ENCODE data around the gene GPR142. TPM values are rescaled to one million over a fixed set of nuclear protein-coding genes. Genes with fewer than 3 reads are reported as not detected.

GPR142 gene
- total and polyA plus RNA-seq, 4 donors, result 0.22 to 0.86 (median 0.51) TPM

DNA sequence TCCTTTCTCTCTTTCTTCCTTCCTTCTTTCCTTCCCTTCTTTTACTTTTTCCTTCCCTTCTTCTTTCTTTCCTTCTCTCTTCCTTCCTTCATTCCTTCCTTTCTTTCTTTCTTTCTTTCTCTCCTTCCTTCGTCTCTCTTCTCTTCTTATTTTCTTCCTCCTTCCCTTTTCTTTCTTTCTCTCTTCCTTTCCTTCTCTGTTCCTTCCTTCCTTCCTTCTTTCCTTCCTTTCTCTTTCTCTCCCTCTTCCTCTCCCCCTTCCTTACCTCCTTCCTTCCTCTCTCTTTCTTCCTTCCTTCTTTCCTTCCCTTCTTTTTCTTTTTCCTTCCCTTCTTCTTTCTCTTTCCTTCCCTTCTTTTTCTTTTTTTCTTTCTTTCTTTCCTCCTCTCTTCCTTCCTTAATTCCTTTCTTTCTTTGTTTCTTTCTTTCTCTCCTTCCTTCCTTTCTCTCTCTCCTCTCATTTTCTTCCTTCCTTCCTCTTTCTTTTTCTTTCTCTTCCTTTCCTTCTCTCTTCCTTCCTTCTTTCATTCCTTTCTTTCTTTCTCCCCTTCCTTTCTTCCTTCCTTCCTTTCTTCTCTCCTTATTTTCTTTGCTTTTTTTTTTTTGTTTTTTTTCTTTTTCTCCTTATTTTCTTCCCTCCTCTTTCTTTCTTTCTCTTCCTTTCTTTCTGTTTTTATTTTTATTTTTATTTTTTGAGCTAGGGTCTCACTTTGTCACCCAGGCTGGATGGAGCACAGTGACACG, 22.8 kb downstream of the GPR142 start:
- peaks cover 19% of the 10 kb centered on the region for H3K4me1 ChIP-seq (ENCODE audit: control insufficient read depth, insufficient read depth, low read length)
- no peaks in the 10 kb centered on the region for H3K9me3 ChIP-seq (ENCODE audit: control insufficient read depth, insufficient read depth, low read length)
- no peak overlapping the region for H3K27ac ChIP-seq (ENCODE audit: low read depth, low read length)
- 78% methylated on average over 2 of the region's 2 CpGs for WGBS (ENCODE audit: insufficient coverage)
- no peaks in the 10 kb centered on the region for H3K36me3 ChIP-seq (ENCODE audit: control insufficient read depth, insufficient read depth, low read length)
- DNase-seq (ENCODE audit: low read depth in 4 of 6, low spot score in 6 of 6), result no peak
- no peak overlapping the region for H3K4me3 ChIP-seq (ENCODE audit: low read depth, low read length)
- no peaks in the 10 kb centered on the region for H3K27me3 ChIP-seq (ENCODE audit: control insufficient read depth, insufficient read depth, low read length)

DNA sequence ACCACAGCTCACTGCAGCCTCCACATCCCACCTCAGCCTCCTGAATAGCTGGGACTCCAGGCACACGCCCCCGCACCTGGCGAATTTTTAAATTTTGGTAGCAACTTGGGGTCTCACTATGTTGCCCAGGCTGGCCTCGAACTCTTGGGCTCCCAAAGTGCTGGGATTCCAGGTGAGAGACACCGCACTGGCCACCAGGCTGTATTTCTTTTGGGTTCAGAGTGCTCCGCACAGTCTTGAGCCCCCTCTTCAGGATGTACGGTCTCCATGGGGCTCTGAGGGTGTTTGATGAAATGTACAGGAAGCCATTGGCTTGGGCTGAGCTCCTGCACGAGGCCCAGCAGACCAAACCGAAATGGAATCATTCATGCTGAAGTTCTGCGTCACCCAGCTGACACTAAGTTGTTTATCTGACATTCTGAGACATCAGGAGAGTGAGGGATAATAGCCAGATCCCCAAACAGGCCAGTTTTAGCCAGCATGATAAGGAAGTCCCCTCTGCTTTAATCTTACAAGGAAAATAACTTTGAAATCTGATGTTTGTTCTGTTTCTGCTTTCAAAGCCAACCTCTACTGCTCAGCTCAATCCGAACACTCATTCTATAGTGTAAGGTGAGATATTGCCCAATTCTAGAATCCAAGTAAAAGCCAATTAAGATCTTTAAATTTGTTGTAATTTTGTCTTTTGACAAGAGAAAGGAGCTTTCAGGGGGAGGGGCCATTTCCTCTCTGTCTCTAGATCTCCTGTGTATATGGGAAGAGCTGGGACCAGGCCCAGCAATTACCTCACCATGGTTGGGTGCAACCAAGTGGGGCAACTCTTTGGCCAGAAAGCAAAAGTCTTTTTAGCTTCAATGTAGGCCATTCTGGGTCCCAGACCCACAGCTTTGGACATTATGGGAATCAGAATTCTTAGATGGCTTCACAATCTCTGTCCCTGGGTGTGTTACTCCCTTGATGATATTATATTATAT, 23.7 kb downstream of the GPR142 start:
- H3K4me1 ChIP-seq (ENCODE audit: control insufficient read depth, insufficient read depth, low read length), result peaks cover 19% of the 10 kb centered on the region
- 88% methylated on average over 10 of the region's 11 CpGs for whole genome bisulfite sequencing (ENCODE audit: insufficient coverage)

DNA sequence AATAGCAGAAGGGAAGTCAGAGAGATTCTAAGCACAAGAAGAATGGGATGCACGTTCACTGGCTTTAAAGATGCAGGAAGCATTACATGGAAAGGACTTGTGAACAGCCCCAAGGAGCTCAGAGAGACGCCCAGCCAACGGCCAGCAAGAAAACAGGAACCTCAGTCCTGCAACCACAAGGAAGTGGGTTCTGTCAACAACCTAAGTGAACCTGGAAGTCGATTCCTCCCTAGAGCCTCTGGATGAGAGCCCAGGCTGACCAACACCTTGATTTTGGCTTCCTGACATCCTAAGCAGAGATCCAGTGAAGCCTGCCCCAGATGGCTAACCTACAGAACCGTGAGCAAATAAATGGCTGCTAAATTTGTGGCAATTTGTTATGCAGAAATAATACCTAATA, 24.5 kb downstream of the GPR142 start:
- Histone ChIP-seq H3K36me3 (ENCODE audit: control insufficient read depth, insufficient read depth, low read length) (no peaks in the 10 kb centered on the region), H3K27me3 (ENCODE audit: control insufficient read depth, insufficient read depth, low read length) (no peaks in the 10 kb centered on the region), H3K4me1 (ENCODE audit: control insufficient read depth, insufficient read depth, low read length) (peaks cover 19% of the 10 kb centered on the region), H3K27ac (ENCODE audit: low read depth, low read length) (no peak overlapping the region), H3K9me3 (ENCODE audit: control insufficient read depth, insufficient read depth, low read length) (no peaks in the 10 kb centered on the region), H3K4me3 (ENCODE audit: low read depth, low read length) (no peak overlapping the region)
- WGBS (ENCODE audit: insufficient coverage), result 84% methylated on average over 5 of the region's 5 CpGs
- no peak for DNase-seq (ENCODE audit: low read depth in 4 of 6, low spot score in 6 of 6)

More for the DNA sequence above, 23.7 kb downstream of the GPR142 start:
- no peak for DNase-seq (ENCODE audit: low read depth in 4 of 6, low spot score in 6 of 6)
- H3K9me3 ChIP-seq (ENCODE audit: control insufficient read depth, insufficient read depth, low read length), result no peaks in the 10 kb centered on the region
- no peaks in the 10 kb centered on the region for H3K27me3 ChIP-seq (ENCODE audit: control insufficient read depth, insufficient read depth, low read length)
- H3K27ac ChIP-seq (ENCODE audit: low read depth, low read length), result no peak overlapping the region
- H3K4me3 ChIP-seq (ENCODE audit: low read depth, low read length), result no peak overlapping the region
- no peaks in the 10 kb centered on the region for H3K36me3 ChIP-seq (ENCODE audit: control insufficient read depth, insufficient read depth, low read length)

DNA sequence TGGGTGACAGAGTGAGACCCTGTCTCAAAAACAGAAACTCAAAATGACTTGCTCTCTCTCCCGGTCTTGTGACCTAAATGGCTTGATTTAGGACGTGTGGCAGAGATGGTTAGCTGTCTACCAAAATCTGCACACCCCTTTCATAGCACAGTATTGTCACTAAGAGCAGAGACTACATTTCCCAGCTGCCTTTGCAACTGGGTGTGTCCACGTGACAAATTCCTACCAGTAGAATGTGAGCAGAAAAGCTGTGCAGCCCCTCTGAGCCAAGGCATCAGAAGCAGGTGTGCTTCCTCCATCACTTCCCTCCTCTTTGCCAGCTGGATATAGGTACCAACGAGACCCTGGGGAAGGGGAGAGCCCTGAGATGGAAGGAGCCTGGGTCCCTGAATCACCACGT, 25.5 kb downstream of the GPR142 start:
- Histone ChIP-seq H3K36me3 (ENCODE audit: control insufficient read depth, insufficient read depth, low read length) (no peaks in the 10 kb centered on the region), H3K9me3 (ENCODE audit: control insufficient read depth, insufficient read depth, low read length) (no peaks in the 10 kb centered on the region), H3K27me3 (ENCODE audit: control insufficient read depth, insufficient read depth, low read length) (no peaks in the 10 kb centered on the region), H3K4me1 (ENCODE audit: control insufficient read depth, insufficient read depth, low read length) (peaks cover 19% of the 10 kb centered on the region), H3K27ac (ENCODE audit: low read depth, low read length) (no peak overlapping the region), H3K4me3 (ENCODE audit: low read depth, low read length) (no peak overlapping the region)
- DNase-seq (ENCODE audit: low read depth in 4 of 6, low spot score in 6 of 6), result peak in 2 of 6 donors; percentile 50 to 63
- 65% methylated on average over 4 of the region's 5 CpGs for WGBS (ENCODE audit: insufficient coverage)

DNA sequence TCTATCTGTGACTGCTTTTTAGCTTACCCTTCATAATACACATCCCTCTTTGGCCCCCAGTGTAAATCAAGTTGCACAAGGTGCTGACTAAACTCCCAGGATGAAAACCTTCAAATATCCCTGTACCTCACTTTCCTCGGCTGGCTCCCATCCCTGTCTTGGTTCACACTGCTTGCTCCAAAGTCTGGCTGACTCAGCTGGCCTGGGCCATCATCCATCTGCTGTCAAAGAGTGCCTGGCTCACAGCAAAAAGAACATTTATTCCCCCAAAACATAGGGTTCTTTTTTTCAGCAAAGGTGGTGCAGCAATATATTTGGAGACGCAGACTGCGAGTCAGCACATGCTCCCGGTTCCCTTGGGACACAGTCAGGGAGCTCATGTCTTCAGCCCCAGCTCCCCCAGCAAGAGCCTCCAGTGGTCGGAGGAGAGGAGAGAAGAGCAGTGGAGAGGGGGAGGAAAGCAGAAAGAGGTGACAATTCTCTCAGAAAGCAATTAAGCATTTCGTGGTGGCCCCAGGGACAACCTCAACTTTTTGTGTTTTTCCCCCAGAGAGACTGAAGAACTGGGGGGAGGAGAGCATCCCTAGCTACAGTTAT, 26.1 kb downstream of the GPR142 start:
- H3K27ac ChIP-seq (ENCODE audit: low read depth, low read length), result no peak overlapping the region
- no peaks in the 10 kb centered on the region for H3K36me3 ChIP-seq (ENCODE audit: control insufficient read depth, insufficient read depth, low read length)
- WGBS (ENCODE audit: insufficient coverage), result 53% methylated on average over 2 of the region's 6 CpGs
- H3K4me3 ChIP-seq (ENCODE audit: low read depth, low read length), result no peak overlapping the region
- no peaks in the 10 kb centered on the region for H3K9me3 ChIP-seq (ENCODE audit: control insufficient read depth, insufficient read depth, low read length)
- H3K4me1 ChIP-seq (ENCODE audit: control insufficient read depth, insufficient read depth, low read length), result peaks cover 19% of the 10 kb centered on the region
- DNase-seq (ENCODE audit: low read depth in 4 of 6, low spot score in 6 of 6), result peak in 2 of 6 donors; percentile 39 to 81
- no peaks in the 10 kb centered on the region for H3K27me3 ChIP-seq (ENCODE audit: control insufficient read depth, insufficient read depth, low read length)

DNA sequence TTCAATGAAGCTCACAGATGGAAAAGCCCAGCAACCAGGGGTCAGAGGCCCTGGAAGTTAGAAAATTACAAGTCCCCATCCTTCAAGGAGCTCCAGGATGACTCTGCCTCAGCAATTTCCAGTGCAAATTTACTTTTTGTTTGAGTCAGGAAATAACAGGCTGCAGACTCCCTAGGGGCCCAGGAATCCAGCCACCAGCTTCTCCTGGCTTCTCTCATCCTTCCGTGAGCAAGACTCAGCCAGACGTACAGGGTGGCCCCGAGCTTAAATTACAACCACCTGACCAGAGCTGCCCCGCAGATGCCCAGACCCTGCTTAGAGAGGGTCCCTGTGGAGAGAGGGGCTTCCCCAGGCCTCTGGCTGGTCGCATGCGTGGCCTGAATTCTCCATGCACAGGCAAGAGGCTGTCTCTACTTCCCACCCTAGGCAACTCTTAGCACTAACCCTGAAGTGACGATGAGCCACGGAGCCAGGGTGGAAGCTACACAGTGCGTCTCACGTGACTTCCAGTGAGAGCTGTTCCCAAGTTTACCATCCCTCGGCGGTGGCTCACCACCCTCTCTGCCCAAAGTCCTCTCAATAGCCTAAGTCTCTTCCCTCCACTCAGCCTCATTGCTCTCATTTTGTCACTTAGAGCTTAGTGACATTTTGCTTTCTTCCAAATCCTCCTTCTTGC, 27.1 kb downstream of the GPR142 start:
- H3K36me3 ChIP-seq (ENCODE audit: control insufficient read depth, insufficient read depth, low read length), result no peaks in the 10 kb centered on the region
- H3K27ac ChIP-seq (ENCODE audit: low read depth, low read length), result no peak overlapping the region
- no peaks in the 10 kb centered on the region for H3K27me3 ChIP-seq (ENCODE audit: control insufficient read depth, insufficient read depth, low read length)
- 78% methylated on average over 11 of the region's 12 CpGs for WGBS (ENCODE audit: insufficient coverage)
- no peak for DNase-seq (ENCODE audit: low read depth in 4 of 6, low spot score in 6 of 6)
- no peak overlapping the region for H3K4me3 ChIP-seq (ENCODE audit: low read depth, low read length)
- H3K9me3 ChIP-seq (ENCODE audit: control insufficient read depth, insufficient read depth, low read length), result no peaks in the 10 kb centered on the region
- peaks cover 19% of the 10 kb centered on the region for H3K4me1 ChIP-seq (ENCODE audit: control insufficient read depth, insufficient read depth, low read length)

DNA sequence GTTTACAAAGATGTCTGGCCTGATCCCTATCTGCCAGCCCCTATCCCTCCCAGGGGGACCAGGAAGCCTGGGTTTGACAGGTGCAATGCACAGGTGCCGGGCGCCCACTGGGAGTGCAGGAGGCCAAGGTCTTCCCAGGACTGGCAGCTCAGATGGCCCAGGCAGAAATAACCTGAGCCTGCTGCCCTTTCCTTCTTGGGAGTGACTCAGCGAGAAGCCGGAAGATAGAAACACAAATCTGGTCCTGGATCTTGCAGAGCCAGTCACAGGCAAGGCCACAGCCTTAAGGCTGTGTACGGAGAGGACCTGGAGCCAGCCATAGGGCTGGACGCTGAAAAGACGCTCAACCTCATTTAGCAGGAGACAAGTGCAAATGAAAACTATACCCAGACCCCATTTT, 27.7 kb downstream of the GPR142 start:
- WGBS (ENCODE audit: insufficient coverage), result 87% methylated on average over 7 of the region's 7 CpGs
- peaks cover 19% of the 10 kb centered on the region for H3K4me1 ChIP-seq (ENCODE audit: control insufficient read depth, insufficient read depth, low read length)
- H3K27ac ChIP-seq (ENCODE audit: low read depth, low read length), result no peak overlapping the region
- DNase-seq (ENCODE audit: low read depth in 4 of 6, low spot score in 6 of 6), result no peak
- H3K36me3 ChIP-seq (ENCODE audit: control insufficient read depth, insufficient read depth, low read length), result no peaks in the 10 kb centered on the region
- H3K4me3 ChIP-seq (ENCODE audit: low read depth, low read length), result no peak overlapping the region
- H3K9me3 ChIP-seq (ENCODE audit: control insufficient read depth, insufficient read depth, low read length), result no peaks in the 10 kb centered on the region
- H3K27me3 ChIP-seq (ENCODE audit: control insufficient read depth, insufficient read depth, low read length), result no peaks in the 10 kb centered on the region

DNA sequence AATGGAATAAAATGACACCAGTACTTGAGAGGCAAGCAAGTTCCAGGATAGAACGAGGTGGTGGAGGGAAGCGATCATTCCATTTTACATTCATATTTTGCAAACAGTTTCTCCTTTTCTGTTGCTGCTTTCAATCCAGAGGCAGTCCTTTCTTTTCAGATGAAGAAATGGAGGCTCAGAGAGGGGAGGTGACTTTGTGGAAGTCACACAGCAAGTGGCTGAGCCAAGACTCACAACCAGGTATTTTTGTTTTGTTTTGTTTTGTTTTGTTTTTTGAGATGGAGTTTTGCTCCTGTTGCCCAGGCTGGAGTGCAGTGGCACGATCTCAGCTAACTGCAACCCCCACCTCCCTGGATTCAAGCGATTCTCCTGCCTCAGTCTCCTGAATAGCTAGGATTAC, 29.3 kb downstream of the GPR142 start:
- WGBS (ENCODE audit: insufficient coverage), result no CpG with 5 or more reads among the region's 4 CpGs
- H3K9me3 ChIP-seq (ENCODE audit: control insufficient read depth, insufficient read depth, low read length), result no peaks in the 10 kb centered on the region
- H3K4me1 ChIP-seq (ENCODE audit: control insufficient read depth, insufficient read depth, low read length), result peaks cover 19% of the 10 kb centered on the region
- DNase-seq (ENCODE audit: low read depth in 4 of 6, low spot score in 6 of 6), result no peak
- H3K27me3 ChIP-seq (ENCODE audit: control insufficient read depth, insufficient read depth, low read length), result no peaks in the 10 kb centered on the region
- H3K36me3 ChIP-seq (ENCODE audit: control insufficient read depth, insufficient read depth, low read length), result no peaks in the 10 kb centered on the region
- H3K27ac ChIP-seq (ENCODE audit: low read depth, low read length), result no peak overlapping the region
- no peak overlapping the region for H3K4me3 ChIP-seq (ENCODE audit: low read depth, low read length)

DNA sequence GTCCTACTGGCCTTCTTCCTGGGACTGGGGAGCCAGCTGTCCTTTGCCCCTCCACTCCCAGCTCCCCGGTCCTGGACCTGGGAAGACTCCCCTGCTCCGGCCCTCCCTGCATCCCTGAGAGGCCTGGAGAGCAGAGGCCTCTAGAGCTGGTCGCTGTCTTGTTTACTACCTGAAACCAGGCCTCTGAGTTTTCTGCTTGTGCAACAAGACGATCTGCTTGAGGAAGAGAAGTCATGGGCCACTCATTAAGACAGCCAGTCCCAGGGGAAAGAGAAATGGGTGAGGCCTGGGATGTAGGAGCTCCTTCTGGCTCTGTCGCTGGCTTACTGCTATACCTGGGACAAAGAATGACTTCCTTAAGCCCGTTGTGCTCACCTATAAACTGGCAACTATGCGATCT, 34.7 kb downstream of the GPR142 start:
- Histone ChIP-seq H3K36me3 (ENCODE audit: control insufficient read depth, insufficient read depth, low read length) (no peaks in the 10 kb centered on the region), H3K27me3 (ENCODE audit: control insufficient read depth, insufficient read depth, low read length) (no peaks in the 10 kb centered on the region), H3K4me1 (ENCODE audit: control insufficient read depth, insufficient read depth, low read length) (peaks cover 5% of the 10 kb centered on the region), H3K9me3 (ENCODE audit: control insufficient read depth, insufficient read depth, low read length) (no peaks in the 10 kb centered on the region), H3K4me3 (ENCODE audit: low read depth, low read length) (no peak overlapping the region), H3K27ac (ENCODE audit: low read depth, low read length) (no peak overlapping the region)
- DNase-seq (ENCODE audit: low read depth in 4 of 6, low spot score in 6 of 6), result no peak
- 89% methylated on average over 7 of the region's 7 CpGs for WGBS (ENCODE audit: insufficient coverage)

Measured in spinal cord (tissue), 10 donors.